ENCODE measurements around the gene ARHGEF2.
"Not testable (repeated sequence)": the region's sequence is repeated elsewhere in the genome, so short reads cannot be mapped to it uniquely, and the experiment has no call there.

ARHGEF2 gene

DNA sequence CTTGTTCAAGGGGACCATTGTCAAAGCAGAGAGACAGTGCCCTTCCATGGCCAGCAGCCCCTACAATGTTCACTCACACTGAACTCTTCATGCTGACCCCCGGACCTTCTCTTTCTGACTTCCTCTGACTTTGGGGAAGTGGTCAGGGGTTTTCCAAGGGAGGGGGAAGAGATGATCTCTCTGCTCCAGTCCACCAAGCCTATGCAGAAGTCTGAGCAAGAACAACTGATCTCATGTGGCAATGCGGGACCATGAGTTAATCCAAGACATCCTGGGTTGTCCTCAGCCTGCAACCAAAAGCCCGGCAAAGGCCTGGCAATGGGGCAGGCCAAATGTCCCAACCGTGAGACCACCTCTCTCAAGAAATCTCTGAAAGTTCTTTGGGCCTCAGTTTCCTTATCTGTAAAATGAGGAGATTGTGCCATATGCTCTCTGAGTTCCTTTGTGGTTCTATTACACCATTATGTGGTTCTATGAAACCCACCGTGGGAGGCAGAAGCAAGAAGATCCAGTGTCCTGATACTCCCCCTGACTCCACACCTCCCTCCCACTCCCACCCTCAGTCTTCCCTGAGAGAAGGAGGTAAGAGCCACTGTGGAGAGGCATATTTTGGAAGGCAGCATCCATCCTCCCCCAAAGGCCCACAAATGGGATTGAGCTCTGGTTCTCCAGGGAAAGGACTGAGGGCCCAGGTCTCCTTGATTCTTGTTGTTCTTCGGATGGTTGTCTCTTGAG lies 11.8 kb upstream of the ARHGEF2 start:
- no peak for DNase-seq

DNA sequence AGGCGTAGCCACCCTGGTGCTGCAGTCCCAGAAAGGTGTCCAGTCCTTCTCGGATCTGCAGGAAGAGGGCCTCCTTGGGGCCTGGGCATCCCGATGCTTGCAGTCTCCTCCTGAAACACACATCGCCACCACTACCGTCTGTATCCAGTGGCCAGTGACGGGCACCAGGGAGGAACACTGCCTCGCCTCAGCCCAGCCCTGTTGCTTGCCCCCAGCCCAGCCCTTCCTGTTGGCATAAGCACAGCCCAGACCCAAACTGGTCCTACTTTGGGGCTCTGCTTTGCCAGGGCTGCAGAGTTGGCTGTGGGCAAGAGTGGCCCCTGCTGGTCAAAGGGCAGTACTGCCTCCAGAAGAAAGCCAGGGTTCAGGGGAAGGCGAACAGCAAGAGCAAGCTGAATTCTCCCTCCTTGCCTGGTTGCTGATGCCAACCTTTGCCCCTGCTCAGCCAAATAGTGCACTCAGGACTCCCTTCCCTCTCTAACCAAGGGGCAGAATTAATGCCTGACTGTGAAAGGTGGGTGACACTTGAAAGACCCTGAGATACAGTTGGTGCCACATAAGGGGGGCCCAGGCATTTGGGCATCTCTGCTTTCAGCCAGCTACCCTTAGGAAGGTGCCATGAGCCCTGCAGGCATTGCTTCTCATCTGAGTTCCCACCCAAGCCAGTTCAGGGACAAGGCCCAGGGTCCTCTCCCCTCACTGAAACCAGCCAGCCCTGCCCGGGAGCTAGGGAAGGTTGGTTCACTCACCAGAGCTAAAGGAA lies 11.1 kb upstream of the ARHGEF2 start:
- peak; percentile 38 to 56 for DNase-seq

DNA sequence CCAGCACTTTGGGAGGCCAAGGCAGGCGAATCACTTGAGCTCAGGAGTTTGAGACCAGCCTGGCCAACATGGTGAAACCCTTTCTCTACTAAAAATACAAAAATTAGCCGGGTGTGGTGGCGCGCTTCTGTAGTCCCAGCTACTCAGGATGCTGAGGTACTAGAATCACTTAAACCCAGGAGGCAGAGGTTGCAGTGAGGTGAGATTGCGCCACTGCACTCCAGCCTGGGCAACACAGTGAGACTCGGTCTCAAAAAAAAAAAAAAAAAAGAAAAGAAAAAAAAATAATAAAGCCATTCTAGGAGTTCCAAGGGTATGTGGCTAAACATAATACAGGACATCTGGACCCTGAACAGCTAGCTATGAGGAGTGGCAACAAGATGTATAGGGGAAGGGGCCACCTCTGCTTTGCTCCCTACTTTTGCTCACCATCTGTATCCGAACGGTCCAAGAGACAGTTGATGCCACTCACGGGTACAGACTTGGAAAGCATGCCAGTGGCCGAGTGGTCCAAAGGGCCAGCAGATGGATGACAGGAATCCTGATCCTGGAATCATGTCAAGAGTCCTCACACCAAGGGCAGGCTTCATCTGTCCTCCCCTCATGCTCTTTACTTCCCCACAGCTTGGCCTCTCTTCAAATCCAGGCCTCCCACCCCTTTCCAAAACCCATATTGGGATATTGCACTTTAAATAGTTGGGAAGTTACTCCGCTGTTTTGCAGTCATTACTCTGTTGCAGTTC lies 6.7 kb upstream of the ARHGEF2 start:
- DNase-seq: not testable (repeated sequence)

DNA sequence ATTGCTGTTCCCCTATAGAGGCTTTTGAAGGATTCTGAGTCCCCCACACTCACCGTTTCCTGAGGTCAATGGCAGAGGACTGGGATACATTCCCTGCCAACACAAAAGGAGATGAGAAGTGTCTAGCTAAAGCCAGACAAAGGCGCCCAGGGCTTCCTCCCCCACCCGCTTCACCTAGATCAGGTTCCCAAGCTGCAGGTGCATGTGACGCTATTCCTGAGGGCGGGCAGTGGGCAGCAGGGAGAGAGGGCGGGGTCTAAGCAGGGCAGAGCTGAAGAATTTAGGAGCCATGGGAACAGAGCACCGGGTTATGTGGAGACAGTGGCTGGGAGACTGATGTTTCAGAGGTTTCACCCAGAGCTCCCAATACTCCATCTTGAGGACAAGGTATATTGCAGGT lies 6.0 kb upstream of the ARHGEF2 start:
- DNase-seq: peak; percentile 85 to 95

DNA sequence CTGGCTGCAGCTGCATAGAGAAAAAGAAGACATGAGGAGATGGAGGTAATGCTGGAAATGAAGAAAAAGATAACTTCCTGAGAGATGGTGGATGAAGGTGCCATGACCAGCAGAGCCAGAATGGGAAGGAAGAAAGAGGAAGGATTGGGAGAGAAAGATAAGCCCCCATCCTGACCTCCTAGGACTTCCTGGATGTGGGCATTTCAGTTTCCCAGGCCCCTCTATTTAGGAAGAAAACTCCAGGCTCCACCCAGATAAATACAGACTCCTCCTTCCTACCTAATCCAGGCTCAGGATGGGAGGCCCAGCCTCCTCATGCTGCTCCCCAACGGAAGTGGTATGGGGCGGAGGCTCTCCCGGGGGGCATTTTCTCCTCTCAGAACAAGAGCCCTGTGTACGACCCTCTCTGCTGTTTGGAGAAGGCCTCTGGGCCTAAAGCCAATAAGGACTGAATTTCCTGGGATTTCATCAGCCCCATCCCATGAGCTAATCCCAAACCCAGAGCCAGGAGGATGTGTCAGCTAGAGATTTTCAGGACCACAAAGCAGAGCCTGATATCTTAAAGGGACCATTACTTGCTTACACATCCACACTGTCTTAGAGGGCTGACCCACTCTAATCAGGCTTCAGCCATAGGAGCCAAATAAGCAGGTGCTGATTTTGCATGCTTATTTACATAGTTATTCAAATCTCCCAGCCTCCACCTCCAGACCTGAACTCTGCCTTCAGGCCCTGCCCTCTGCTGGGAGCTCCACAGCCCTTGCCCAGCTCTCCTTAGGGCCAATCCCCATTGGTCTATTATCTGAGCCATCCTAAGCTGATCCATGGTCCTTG lies 5.1 kb upstream of the ARHGEF2 start:
- no peak for DNase-seq

DNA sequence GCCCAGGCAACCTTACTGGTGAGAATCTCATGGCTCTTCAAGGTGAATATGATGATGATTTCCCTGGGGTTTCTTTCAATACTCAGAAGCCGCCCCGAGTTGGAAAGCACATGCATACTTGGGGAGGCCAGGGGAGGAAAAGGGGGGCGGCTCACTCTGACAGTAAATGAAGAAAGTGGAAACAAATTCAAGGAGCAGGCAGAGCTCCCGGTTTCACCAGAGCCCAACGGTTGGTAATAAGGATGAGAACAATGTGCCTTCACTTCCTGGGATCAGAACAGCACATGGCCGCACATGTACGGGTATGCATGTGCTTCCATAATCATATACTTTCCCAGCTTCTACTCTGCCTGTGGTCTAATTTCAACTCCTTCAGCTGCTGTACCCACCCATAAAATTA lies 3.8 kb upstream of the ARHGEF2 start:
- DNase-seq: no peak

DNA sequence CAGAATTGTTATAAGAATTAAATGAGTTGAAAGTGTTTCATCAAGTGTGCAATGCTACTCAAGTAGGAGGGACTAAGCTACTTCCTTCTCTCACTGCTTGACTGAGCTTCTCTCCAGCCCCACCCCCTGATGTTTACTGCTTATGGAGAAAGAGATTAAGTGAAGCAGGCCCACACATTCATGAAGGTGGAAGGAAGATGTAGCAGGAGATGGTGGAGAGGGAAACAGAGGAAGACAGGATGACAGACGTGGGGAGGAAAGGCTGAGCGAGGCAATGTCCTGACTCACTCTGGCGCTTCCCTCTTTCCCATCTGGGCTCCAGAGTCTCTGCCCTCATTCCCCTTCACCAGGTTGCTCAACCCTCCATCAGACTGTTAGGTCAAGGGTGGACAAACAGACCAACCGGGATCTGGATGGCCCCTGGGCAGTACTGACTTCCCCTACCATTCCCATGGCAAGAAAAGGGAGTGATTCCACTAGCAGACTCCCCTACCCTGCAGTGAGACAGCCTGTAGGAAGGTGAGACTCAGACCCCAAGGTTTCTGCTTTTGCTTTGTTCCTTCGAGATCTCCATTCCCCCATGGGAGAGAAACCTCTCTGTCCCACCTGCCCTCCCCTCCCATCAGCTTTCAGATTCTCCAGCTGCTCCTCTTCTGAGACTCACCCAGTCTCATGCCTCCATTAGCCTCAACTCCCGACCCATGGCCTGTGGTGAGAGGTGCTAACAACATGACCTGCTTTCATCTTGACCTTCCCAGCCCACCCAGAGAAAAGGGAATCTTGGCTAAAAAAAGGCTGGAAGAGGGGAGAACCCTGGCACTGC lies 3.1 kb upstream of the ARHGEF2 start:
- DNase-seq: no peak

DNA sequence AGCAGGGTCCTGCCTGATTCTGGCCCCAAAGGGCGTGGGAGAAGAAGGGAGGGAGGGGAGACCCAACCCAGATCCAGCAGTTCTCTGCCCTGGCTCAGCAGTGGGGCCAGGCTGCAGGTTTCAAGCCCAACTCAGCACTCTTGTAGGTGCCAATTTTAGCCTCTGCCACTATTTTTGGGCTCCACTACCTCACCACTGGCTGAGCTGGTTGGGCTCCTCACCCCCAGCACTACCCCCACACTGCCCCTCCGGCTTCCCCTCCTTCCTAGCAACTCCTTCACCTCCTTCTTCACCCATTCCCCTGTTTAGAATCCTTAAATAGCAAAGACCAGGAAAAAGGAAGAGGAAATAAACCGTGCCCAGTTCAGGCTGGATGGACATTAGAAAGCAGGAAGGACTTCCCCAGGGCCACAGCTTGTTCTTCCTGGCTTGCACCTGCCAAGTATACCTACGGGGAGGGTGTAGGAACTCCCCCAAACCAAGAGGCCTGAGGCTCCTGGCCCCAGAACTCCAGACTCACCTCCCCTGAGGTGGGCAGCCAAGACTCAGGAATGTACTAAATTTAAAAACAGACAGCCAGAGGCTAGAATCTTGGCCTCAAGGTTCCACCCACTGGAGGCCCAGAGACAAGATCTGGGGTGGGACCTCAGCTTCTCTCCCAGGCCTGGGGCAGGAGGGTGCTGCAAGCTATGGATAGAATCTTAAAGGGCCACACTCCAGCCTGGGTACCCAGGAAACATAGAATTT lies 1.4 kb upstream of the ARHGEF2 start:
- no peak for DNase-seq

DNA sequence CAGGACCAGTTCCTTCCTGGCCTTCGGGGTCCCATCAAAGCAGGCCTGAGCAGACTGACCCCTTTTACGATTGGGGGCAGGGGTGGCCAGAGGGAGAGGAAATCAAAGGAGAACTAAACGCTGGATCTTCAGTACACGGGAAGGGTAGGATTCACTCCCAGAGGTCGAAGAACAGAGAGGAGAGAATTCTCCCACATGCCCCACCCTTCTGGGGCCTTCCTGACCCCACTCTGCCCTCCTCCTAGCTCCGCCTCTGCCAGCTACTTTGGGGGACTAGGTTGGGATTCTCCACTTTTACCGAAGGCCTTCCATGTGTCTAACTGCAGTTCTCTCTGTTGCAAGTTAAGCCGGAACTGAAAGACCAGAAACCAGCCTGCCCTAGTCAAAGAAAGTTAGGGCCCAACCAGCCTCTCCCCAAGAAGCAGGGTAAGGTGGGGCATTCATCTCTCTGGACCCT lies 654 bp upstream of the ARHGEF2 start:
- no peak for DNase-seq

DNA sequence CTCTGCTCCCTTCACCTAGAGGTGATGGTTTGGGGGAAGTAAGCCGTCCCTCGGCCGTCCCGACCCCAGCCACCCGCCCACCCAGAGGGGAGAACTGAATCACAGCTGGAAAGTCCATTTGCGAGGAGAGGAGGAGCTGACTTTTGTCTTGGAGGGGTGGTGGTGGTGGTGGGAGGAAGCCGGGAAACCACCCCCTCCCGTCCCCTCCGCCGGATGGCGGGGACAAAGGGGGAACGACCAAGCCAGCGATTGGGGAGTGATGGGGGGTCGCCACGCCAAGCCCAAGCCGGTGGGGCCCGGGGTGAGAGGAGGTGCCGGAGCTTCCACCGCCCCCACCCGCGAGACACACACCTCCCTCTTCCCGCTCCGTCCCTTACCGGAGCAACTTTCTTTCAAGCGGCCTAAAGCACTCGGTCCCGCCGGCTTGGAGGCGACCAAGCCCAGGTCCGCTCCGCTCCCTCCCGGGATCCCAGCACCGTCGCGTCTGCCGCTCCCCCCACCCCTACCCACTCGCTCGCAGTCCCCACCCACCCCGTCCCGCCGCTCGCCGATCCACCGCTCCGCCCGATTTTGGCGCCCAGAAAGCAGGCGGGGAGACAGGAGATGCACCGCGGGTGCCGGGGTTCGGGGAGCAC lies 540 bp downstream of the ARHGEF2 start:
- DNase-seq: no peak

DNA sequence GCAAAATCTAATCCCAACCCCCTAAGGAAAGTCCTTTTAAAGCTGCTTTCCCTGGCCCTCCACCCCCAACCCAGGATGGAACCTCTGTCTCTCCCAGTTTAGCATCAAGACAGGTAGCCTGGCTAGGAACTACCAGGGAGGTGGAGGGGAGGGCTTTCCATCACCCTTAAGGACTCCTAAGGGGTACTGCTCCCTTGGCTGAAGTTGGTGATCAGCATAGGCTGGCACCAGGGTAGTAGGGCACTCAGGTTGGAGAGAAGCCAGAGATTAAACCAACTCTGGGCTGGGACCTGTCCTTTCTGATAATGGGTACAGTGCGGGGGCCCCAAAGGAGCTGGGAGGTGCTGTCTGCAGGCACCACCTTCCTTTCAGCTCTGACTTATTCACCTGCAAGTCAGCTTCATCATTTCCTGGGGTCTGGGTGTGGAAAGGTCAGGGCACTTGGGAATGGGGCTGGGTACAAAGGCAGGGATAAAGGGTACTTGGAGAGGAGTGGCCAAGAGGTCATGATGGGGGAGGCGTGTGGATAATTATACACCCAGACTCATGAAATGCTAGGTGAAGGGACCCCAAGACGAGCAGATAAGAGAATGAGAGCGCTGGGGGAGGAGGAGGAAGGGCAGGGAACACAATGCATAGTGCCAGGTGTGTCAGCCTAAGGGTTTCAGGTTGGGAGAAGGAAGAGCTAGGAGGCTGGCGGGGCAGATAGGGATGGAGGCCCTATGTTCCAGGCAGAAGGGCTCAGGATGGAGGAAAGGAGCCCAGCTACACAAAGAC lies 1.2 kb downstream of the ARHGEF2 start:
- DNase-seq: no peak

DNA sequence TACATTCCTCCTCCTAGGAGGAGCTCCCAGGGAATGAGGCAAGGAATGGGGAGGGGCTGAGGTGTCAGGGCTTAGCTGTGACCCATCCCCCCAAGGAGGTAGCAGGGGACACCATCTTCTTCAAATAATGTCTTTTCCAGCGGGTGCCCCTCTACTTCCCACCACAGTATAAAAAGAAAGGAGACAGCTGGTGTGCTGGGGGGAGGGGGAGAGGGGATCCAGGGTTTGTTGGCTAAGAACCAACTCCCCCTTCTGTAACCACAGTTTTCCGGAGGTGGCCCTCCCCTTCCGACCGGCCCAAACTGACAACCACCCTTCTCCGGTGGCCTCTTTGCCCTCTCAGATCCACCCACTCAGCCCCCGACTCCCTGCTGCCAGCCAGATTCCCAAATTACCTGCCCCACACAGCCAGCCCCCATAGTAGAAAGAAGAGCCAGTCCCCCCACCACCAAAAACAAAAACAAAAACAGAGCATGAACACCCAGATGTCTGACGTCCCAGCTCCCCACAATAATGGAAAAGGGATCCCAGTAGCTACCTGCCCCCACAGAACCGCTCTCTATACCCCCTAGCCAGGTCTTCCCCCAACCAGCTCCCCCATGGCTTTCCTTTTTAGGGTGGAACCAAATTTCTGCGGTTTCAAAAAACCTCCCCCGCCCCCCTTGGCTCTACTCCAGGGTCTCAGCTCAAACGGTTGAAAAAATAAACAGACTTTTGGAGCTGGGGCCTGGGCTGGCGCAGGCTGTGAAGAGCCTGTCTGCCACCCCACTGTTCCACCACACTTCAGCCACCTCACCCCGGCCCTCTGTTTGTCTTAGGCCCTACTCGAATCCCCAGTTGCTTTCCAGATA lies 2.1 kb downstream of the ARHGEF2 start:
- DNase-seq: no peak

DNA sequence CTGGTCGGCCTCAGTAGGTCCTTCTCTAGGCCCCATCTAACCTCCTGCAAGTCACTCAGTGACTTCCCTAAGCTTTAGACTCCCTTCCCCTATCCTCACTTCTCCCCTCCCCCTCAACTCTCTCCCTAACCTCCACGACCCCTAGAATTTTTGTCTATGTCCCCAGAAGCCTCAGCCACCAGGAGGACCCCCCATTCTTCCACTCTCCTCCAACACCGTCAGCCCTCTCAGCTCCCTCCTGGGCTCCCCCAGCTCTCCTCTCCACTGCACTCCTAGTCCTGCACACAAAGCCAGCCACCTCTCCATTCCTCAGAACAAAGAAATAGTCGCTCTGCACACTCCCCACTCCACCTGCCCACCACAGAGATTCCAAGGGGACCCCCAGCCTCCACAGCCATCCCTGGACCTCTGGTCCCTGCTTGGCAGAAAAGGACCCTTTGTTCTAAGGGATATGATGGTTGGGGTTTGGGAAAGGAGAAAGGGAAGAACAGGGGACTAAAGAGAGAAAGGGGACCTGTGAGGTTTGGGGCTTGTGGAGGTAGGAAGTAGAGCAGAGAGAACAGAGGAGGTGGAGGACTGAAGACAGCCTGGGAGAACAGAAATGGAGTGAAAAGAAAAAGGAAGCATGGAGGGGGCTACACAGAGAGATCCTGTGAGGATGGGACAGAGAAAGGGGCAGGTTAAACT lies 2.8 kb downstream of the ARHGEF2 start:
- DNase-seq: no peak

DNA sequence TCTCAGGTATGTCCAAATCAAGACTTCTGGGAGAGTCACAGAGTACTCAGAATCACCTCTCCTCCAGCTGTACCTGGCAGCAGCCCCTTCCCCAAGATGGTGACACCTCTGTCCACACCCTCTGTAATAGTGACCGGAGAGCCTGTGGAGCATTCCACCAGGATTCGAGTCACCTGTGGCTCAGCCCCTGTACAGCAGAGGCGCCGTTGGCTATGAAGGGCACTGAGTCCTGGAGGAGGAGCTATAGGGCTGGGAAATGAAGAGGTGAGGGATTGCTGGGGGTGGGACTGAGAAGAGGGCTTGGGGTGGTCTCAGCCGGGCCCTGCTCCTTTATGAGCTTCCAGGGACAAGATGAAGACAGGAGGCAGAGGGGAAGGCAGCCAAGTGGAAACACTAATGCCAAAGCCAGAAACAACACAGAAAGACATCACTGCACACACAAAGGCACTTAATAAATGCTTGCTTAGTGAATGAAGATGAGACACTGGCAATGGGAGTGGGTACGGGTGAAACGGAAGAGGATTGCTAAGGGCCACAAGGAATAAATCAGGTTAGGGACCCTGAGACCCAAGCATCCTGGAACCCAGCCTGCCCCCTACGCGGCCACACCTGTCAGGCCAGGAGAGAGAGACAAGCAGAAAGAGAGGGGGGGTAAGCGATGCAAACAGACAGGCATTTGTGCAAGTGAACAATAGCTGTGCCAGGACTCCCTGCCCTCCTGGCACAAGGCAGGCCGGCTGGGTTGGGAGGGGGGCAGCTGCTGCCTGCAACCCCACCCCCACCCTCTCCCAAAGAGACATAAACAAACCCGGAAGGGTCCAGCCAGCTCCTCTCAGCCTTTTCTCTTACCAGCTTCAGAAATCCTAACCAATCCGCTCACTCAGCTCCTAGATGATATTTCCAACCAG lies 3.9 kb downstream of the ARHGEF2 start:
- DNase-seq: no peak

DNA sequence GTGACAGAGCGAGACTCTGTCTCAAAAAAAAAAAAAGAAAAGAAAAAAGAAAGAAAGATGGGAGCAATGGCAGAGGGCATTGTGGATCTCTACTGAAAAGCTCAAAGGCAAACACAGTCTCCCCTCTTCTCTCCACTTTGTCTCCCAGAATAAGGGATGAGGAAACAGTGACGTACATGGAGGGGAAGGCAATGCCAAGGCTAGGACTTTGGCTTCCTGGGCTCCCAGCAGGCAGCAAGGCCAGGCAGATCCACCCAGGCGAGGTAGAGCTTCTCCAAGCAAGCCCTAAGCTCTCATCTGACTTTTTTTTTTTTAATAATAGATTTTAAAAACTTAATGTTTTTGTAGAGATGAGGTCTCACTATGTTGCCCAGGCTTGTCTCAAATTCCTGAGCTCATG lies 4.6 kb downstream of the ARHGEF2 start:
- DNase-seq: no peak

DNA sequence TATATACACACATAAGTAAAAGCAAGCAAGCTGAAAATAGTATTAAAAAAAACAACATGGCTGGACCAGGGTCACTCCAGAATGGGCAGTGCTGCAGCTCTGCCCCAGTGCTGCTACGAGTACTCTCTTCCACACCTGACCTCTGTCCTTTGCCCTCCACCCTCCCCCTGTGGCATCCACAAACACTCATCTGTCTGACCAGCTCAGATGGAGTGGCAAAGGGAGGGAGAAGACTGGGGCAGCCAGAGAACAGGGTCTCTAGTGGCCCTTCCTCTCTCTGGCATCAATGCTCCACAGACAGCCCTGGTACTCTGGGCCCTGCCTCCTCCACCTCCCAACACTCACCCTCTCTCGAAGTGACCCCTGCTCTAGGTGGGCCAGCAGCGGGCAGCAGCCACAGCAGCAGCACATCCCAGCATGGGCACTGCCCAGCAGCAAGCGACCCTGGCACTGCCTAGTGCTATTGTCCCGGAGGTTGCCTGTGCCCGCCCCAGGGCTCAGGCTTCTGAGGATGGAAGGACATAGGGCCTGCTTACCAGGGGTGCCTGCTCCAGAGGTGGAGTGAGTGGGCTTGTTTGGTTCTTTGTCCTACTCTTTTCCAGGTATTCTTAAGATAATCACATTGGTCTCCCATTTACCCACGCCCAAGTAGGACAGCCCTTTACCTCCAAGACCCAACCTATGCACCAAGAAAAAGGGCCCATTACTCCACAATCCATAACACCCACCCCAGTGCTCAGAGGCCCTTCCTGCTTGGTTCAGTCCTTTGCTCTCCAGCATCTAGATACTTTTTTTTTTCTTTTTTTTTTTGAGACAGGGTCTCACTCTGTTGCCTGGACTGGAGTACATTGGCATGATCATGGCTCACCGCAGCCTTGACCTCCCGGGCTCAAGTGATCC lies 6.2 kb downstream of the ARHGEF2 start:
- no peak for DNase-seq

All from NCI-H187 (cell line).